ENCODE data around the gene TBC1D16.

GRCh38 chr17:79997011-79997660, 38.5 kb downstream of the TBC1D16 start:
- TF ChIP-seq CTCF (conservative IDR thresholded peaks at IDR 0.05 in 1 of 2, IDR thresholded peaks at IDR 0.05 in 1 of 2; ENCODE audit: low read depth in 1 of 2, low read length in 2 of 2) (no peak), EZH2 (IDR thresholded peaks at IDR 0.05; ENCODE audit: low read length, missing control alignments) (no peak)
